Ovary (tissue), 10 donors: Measurements from ENCODE around the gene CLDN17. TPM values are rescaled to one million over a fixed set of nuclear protein-coding genes. Genes with fewer than 3 reads are reported as not detected.

Experiments
- DNase-seq, 5 donors: peaks; one replicate each; pipeline ENCODE4 v3.0.0-alpha.2; 2019 to 2020
- H3K27ac ChIP-seq, 2 donors: fragments of 200-600 bp; one replicate each; pipeline versions ENCODE4 v1.5.1 to v1.8.0; 2019 to 2022
- H3K27me3 ChIP-seq: fragments of 200-600 bp; one replicate; pipeline ENCODE4 v1.8.0; 2022
- H3K36me3 ChIP-seq: fragments of 200-600 bp; sonication (generic); one replicate; pipeline ENCODE4 v1.5.1; 2019
- H3K4me1 ChIP-seq: one replicate; pipeline ENCODE4 v1.8.1; 2013; ENCODE audit warnings: mild to moderate bottlenecking, moderate library complexity; ENCODE audit not compliant: insufficient read depth
- H3K4me3 ChIP-seq: fragments of 200-600 bp; sonication (generic); one replicate; pipeline ENCODE4 v1.5.1; 2017
- H3K9me3 ChIP-seq, 2 donors: fragments of 200-600 bp in 1 of 2; sonication (generic) in 1 of 2; one replicate each; pipeline versions ENCODE4 v1.5.1 to v1.8.1; 2013 to 2019; ENCODE audit warnings: mild to moderate bottlenecking in 1 of 2, moderate library complexity in 1 of 2
- CTCF ChIP-seq, 3 donors: fragments of 450-650 bp in 2 of 3; fragments of 200-600 bp in 1 of 3; IDR thresholded peaks; one replicate each; pipeline versions ENCODE4 v1.5.1 to v1.8.0; 2016 to 2022; ENCODE audit warnings: antibody characterized with exemption in 3 of 3, mild to moderate bottlenecking in 1 of 3
- EP300 ChIP-seq: sonication (generic); formaldehyde crosslinking; IDR thresholded peaks from one replicate; pipeline ENCODE4 v1.6.1; 2017; ENCODE audit warnings: antibody characterized with exemption
- POLR2A ChIP-seq: fragments of 450-650 bp; IDR thresholded peaks from one replicate; pipeline ENCODE4 v1.6.1; 2017; ENCODE audit warnings: antibody characterized with exemption, mild to moderate bottlenecking, moderate library complexity
- WGBS, 3 donors: extraction: QIAGEN DNeasy Blood & Tissue Kit in 1 of 3; methylation state at CpG; one replicate each; pipeline versions ENCODE4 v1.1.5 to v1.1.7; 2013 to 2017; 5-methylcytosine and 5-hydroxymethylcytosine counted together
- intact Hi-C, 4 donors: fragments of 100-400 bp; cut with DNase I; formaldehyde crosslinking; loops; one replicate each; pipeline versions ENCODE4 v1.11.0 to v1.15.1; 2022 to 2023
- long read RNA-seq, 3 donors: library from polyadenylated mRNA in 2 of 3; unstranded in 2 of 3; transcript quantifications; one replicate each; pipeline ENCODE4 v2.0.0 and lab custom pipeline, GENCODE V29; 2021 to 2026
- polyA plus RNA-seq, 2 donors: library from polyadenylated mRNA; stranded (reverse); fragments of 200-250 nt in 1 of 2; fragments of 350-450 nt in 1 of 2; fragmentation: Illumina TruSeq in 1 of 2; extraction: RNeasy Lipid Tissue Mini Kit (QIAGEN cat#74804) in 1 of 2; gene quantifications; one replicate each; pipeline ENCODE4 v1.2.3, GENCODE V29; 2013 to 2014
- total RNA-seq, 7 donors: library from RNA; depleted of rRNA in 2 of 7; stranded (reverse); fragments of >200 nt in 2 of 7; fragmentation: NEBNext Ultra II Directional in 3 of 7; extraction: Animal tissue kit (Norgen Biotek cat#: 25700) in 3 of 7; gene quantifications; one replicate each; pipeline versions ENCODE4 v1.1.0 to v1.2.4, GENCODE V29; 2016 to 2023
- donor health status: DM: no; HTN: no; CAD: no; lungs with moderate emphysema.
- donor health status: DM: no; HTN: no; CAD: no.
- donor health status: Bipolar disorder and iron deficiency.
- donor health status: DM: yes; HTN: yes; CAD: no.
- donor health status: DM: no; HTN: no; CAD: no.
- donor health status: DM: yes; HTN: yes; CAD: no.

CLDN17 gene
- total RNA-seq = not detected
- not detected for polyA plus RNA-seq
- long read RNA-seq, donor 1 = 0 reads
- long read RNA-seq, donor 2 = 0 reads
- long read RNA-seq, donor 3 = 0 reads

GRCh38 chr21:30166705-30167104 lies at the start of gene CLDN17:
CLDN17 (minus strand) TSS chr21:30166805; CDS start chr21:30166617, 188 bp downstream.
- DNase-seq = no peak
- intact Hi-C loops = no loop called here
- TF ChIP-seq CTCF (IDR thresholded peaks at IDR 0.05) (no peak), POLR2A (no peak), EP300 (no peak)
- Histone ChIP-seq H3K4me3 (no peak within 1 kb of the TSS), H3K27me3 (no peaks in the 10 kb centered on the region), H3K27ac (no peak within 1 kb of the TSS), H3K36me3 (no peaks in the 10 kb centered on the region), H3K4me1 (no peaks in the 10 kb centered on the region), H3K9me3 (no peaks in the 10 kb centered on the region)
- 61 to 73% (median 66%) methylated on average over 1 of the region's 1 CpG for WGBS, 3 donors

- Histone ChIP-seq H3K36me3 (no peaks in the 10 kb centered on the region), H3K27me3 (no peaks in the 10 kb centered on the region), H3K4me3 (no peak within 1 kb of the TSS), H3K9me3 (no peaks in the 10 kb centered on the region), H3K27ac (no peak within 1 kb of the TSS), H3K4me1 (no peaks in the 10 kb centered on the region)
- WGBS, 3 donors = 77 to 82% (median 79%) methylated on average over 5 of the region's 5 CpGs
- intact Hi-C loops = no loop called here
- TF ChIP-seq POLR2A (no peak), CTCF (IDR thresholded peaks at IDR 0.05) (no peak), EP300 (no peak)
- DNase-seq = no peak
Measured at GRCh38 chr21:30216041-30216723, 49.6 kb upstream of the CLDN17 start, which contains the start of gene CLDN8. CLDN8 (minus strand) TSS chr21:30216097; CDS start chr21:30215925, 172 bp downstream.

DNA sequence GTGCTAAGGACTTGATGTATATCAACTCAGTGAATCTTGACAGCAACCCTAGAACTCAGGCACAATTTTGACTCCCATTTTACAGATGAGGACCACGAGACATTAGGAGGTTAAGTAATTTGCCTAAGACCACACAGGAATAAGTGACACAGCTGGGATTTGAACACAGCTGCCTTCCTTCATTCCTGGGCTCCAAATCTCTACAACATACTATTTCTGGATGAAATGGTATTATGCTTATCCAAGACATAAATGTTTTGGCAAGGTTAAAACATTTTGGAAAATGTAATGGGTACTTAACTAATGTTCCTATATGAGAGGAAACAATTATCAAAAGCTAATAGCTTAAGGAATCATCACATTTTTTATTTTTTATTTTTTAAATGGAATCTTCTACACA lies 44.5 kb upstream of the CLDN17 start:
- no peaks in the 10 kb centered on the region for H3K36me3 ChIP-seq
- DNase-seq = no peak
- H3K4me1 ChIP-seq = no peaks in the 10 kb centered on the region
- TF ChIP-seq CTCF (IDR thresholded peaks at IDR 0.05) (no peak), POLR2A (no peak), EP300 (no peak)
- no peaks in the 10 kb centered on the region for H3K27me3 ChIP-seq
- no peak overlapping the region for H3K4me3 ChIP-seq
- no peak overlapping the region for H3K27ac ChIP-seq
- no peaks in the 10 kb centered on the region for H3K9me3 ChIP-seq
- intact Hi-C loops = no loop called here
- 13 to 20% (median 15%) methylated on average over 1 of the region's 1 CpG for WGBS, 3 donors

DNA sequence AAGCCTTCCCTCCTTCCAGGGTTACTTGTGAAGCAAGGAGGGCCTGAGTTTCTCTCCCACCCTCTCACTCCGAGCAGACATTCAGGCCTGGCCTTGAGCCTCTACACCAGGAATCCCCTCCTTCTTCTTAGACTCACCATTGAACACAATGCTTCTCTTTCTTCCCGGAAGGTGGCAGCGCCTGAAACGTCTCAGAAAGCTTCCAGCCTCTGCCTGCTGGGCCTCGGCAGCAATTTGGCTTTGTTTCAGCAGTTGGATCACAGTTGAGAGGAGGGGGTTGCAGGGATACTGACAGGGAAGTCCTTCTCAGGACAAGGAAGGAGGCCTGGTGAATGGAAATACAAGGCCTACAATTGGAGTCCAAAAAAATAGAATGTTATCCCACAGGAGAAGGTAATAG lies 43.0 kb upstream of the CLDN17 start:
- no peak for DNase-seq
- no peaks in the 10 kb centered on the region for H3K36me3 ChIP-seq
- H3K27me3 ChIP-seq = no peaks in the 10 kb centered on the region
- no peak overlapping the region for H3K4me3 ChIP-seq
- TF ChIP-seq POLR2A = no peak
- TF ChIP-seq CTCF (IDR thresholded peaks at IDR 0.05) = no peak
- TF ChIP-seq EP300 = no peak
- H3K4me1 ChIP-seq = no peaks in the 10 kb centered on the region
- H3K27ac ChIP-seq = no peak overlapping the region
- 55 to 57% (median 55%) methylated on average over 5 of the region's 5 CpGs for WGBS, 3 donors
- intact Hi-C loops = loop anchor here in 1 of 4 donors (10.0 kb wide), 1 partner anchor 65 kb away; no protein-coding TSS in a partner anchor
- no peaks in the 10 kb centered on the region for H3K9me3 ChIP-seq
